ENCODE measurements around the gene CLDN4. TPM values are rescaled to one million over a fixed set of nuclear protein-coding genes. Genes with fewer than 3 reads are reported as not detected.
A peak's percentile ranks its signal among the peaks of the same experiment; 100 is the strongest.

Gene CLDN4
- polyA plus RNA-seq, 1 of the 3 experiments (the other 2 are of a cell fraction): 5.9 TPM

GRCh38 chr7:73809467-73809951 is 21.3 kb upstream of the CLDN4 start:
- no peak overlapping the region for H3K4me2 ChIP-seq
- CTCF ChIA-PET: interaction anchor here (1.6 to 9.2 kb wide), 4 partner anchors 12 to 75 kb away, joined by 3 to 89 read pairs (median 42); no protein-coding TSS in a partner anchor
- peak; percentile 37 for DNase-seq
- no peak overlapping the region for H3K27ac ChIP-seq (ENCODE audit: low read depth in 2 of 2, low read length in 1 of 2)
- no peaks in the 10 kb centered on the region for H3K27me3 ChIP-seq (ENCODE audit: insufficient read depth)
- H3K9ac ChIP-seq: no peak overlapping the region
- no peaks in the 10 kb centered on the region for H3K79me2 ChIP-seq (ENCODE audit: insufficient read depth)
- no peak for TF ChIP-seq MEF2A (IDR thresholded peaks at IDR 0.05; ENCODE audit: borderline replicate concordance, low read depth)
- no peak for TF ChIP-seq SIN3A (IDR thresholded peaks at IDR 0.05; ENCODE audit: borderline replicate concordance, low read depth, low read length)
- no peak for TF ChIP-seq FOXJ3 (CRISPR knock-in tag; IDR thresholded peaks at IDR 0.05)
- TF ChIP-seq YY1 (IDR thresholded peaks at IDR 0.05; ENCODE audit: low read depth): no peak
- TF ChIP-seq RXRA (IDR thresholded peaks at IDR 0.05; ENCODE audit: borderline replicate concordance, low read depth): no peak
- TF ChIP-seq, protein P1, sequence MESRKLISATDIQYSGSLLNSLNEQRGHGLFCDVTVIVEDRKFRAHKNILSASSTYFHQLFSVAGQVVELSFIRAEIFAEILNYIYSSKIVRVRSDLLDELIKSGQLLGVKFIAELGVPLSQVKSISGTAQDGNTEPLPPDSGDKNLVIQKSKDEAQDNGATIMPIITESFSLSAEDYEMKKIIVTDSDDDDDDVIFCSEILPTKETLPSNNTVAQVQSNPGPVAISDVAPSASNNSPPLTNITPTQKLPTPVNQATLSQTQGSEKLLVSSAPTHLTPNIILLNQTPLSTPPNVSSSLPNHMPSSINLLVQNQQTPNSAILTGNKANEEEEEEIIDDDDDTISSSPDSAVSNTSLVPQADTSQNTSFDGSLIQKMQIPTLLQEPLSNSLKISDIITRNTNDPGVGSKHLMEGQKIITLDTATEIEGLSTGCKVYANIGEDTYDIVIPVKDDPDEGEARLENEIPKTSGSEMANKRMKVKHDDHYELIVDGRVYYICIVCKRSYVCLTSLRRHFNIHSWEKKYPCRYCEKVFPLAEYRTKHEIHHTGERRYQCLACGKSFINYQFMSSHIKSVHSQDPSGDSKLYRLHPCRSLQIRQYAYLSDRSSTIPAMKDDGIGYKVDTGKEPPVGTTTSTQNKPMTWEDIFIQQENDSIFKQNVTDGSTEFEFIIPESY (IDR thresholded peaks at IDR 0.05; ENCODE audit: borderline replicate concordance, low read depth): no peak
- TF ChIP-seq GATA2 (CRISPR knock-in tag; IDR thresholded peaks at IDR 0.05): no peak
- TF ChIP-seq FOSL2 (IDR thresholded peaks at IDR 0.05; ENCODE audit: borderline replicate concordance, low read depth): no peak
- no peak for TF ChIP-seq CHD2 (IDR thresholded peaks at IDR 0.05; ENCODE audit: low read length, partially characterized antibody)
- TF ChIP-seq EP300 (IDR thresholded peaks at IDR 0.05; ENCODE audit: borderline replicate concordance in 1 of 2, low read depth in 1 of 2, low read length in 1 of 2): no peak
- TF ChIP-seq, protein P2, sequence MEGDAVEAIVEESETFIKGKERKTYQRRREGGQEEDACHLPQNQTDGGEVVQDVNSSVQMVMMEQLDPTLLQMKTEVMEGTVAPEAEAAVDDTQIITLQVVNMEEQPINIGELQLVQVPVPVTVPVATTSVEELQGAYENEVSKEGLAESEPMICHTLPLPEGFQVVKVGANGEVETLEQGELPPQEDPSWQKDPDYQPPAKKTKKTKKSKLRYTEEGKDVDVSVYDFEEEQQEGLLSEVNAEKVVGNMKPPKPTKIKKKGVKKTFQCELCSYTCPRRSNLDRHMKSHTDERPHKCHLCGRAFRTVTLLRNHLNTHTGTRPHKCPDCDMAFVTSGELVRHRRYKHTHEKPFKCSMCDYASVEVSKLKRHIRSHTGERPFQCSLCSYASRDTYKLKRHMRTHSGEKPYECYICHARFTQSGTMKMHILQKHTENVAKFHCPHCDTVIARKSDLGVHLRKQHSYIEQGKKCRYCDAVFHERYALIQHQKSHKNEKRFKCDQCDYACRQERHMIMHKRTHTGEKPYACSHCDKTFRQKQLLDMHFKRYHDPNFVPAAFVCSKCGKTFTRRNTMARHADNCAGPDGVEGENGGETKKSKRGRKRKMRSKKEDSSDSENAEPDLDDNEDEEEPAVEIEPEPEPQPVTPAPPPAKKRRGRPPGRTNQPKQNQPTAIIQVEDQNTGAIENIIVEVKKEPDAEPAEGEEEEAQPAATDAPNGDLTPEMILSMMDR (IDR thresholded peaks at IDR 0.05): no peak
- TF ChIP-seq PBX3 (IDR thresholded peaks at IDR 0.05): no peak
- no peak for TF ChIP-seq ELF1 (IDR thresholded peaks at IDR 0.05)
- no peaks in the 10 kb centered on the region for H3K4me1 ChIP-seq (ENCODE audit: control insufficient read depth in 1 of 2, insufficient read depth in 2 of 2, low read depth in 1 of 2, low read length in 1 of 2)
- H2AFZ ChIP-seq (ENCODE audit: low read depth): no peak overlapping the region
- H3K9me3 ChIP-seq: no peaks in the 10 kb centered on the region
- H3F3A ChIP-seq (replicated peaks; ENCODE audit: insufficient read depth): peaks cover 5% of the 10 kb centered on the region
- H3K36me3 ChIP-seq (replicated peaks in 1 of 2; ENCODE audit: control insufficient read depth in 1 of 2, insufficient read depth in 2 of 2, low read length in 1 of 2): no peaks in the 10 kb centered on the region
- H4K20me1 ChIP-seq (ENCODE audit: insufficient read depth): no peaks in the 10 kb centered on the region
- 91% methylated on average over 21 of the region's 21 CpGs for WGBS (ENCODE audit: low lambda C conversion rate)
- POLR2A ChIA-PET: no interaction called here
- H3K4me3 ChIP-seq (ENCODE audit: low read depth in 2 of 2, low read length in 1 of 2): no peak overlapping the region
- no peaks in the 10 kb centered on the region for H3K9me2 ChIP-seq
